ENCODE results near the gene CAMTA1. TPM values are rescaled to one million over a fixed set of nuclear protein-coding genes. Genes with fewer than 3 reads are reported as not detected.

The CAMTA1 gene
- total RNA-seq, 2 donors from 2014 or later = 105 to 113 TPM

DNA sequence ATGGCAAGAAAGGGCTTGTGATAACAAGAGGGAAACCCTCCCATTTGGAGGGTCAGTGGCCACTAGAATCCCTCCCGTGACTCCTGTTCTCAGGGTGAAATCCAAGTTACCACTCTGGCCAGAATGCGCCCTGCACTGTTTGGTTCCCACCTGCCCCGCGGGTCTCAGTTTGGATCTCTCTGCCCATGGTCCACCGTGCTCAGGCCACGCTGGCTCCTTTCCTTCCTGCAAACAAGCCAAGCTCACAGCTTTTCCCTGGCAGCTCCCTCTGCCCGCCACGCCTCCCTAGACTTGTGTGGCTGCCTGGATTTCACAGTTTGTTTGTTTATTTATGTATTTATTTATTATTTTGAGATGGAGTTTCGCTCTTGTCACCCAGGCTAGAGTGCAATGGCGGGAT lies 806.3 kb downstream of the CAMTA1 start:
- Histone ChIP-seq H3K36me3 (no peaks in the 10 kb centered on the region), H3K4me1 (ENCODE audit: control insufficient read depth in 1 of 2, low read depth in 2 of 2) (no peaks in the 10 kb centered on the region), H3K9me3 (no peaks in the 10 kb centered on the region), H3K27me3 (replicated peaks; ENCODE audit: insufficient read depth) (no peaks in the 10 kb centered on the region), H3K4me3 (no peak overlapping the region), H3K27ac (no peak overlapping the region)
- no peak for TF ChIP-seq CTCF (IDR thresholded peaks at IDR 0.05)
- ATAC-seq (ENCODE audit: insufficient number of reproducible peaks, low FRiP score, low read depth) (no peak), DNase-seq (ENCODE audit: low spot score) (no peak)

DNA sequence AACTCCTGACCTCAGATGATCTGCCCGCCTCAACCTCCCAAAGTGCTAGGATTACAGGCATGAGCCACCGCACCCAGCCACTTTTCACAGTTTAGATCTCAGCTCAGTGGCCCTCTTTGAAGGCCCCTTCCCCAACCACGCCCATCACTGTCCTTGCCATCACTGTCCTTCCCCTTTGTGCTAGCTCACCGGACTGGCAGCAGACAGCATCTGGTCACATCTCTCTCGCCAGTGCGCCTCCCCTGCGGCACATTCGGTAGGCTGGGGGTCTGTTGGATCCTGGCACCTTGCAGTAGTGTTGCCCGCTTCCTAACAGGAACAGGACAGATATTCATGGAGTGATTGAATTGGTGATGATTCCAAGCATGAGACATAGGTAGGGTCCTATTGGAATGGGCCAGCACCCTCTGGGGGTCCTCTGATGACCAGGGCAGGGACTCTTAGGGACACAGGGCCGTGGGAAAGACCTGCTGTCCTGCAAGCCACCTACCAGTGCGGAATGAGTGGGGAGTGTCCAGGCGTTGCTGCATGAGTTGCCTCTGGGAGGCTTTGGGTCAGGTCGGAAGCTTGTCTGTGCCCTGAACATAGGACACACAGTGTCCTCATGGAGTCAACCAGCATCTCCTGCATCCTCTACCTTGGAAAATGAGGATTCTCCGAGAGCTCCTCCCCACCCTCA lies 807.0 kb downstream of the CAMTA1 start:
- no peak overlapping the region for H3K4me3 ChIP-seq
- H3K27me3 ChIP-seq (replicated peaks; ENCODE audit: insufficient read depth) = no peaks in the 10 kb centered on the region
- H3K36me3 ChIP-seq = no peaks in the 10 kb centered on the region
- ATAC-seq (ENCODE audit: insufficient number of reproducible peaks, low FRiP score, low read depth) = no peak
- H3K4me1 ChIP-seq (ENCODE audit: control insufficient read depth in 1 of 2, low read depth in 2 of 2) = no peaks in the 10 kb centered on the region
- H3K27ac ChIP-seq = no peak overlapping the region
- H3K9me3 ChIP-seq = no peaks in the 10 kb centered on the region
- TF ChIP-seq CTCF (IDR thresholded peaks at IDR 0.05) = no peak
- DNase-seq (ENCODE audit: low spot score) = no peak

GRCh38 chr1:7594002-7594713 lies 808.9 kb downstream of the CAMTA1 start:
- Histone ChIP-seq H3K27me3 (replicated peaks; ENCODE audit: insufficient read depth) (no peaks in the 10 kb centered on the region), H3K36me3 (no peaks in the 10 kb centered on the region), H3K4me1 (ENCODE audit: control insufficient read depth in 1 of 2, low read depth in 2 of 2) (no peaks in the 10 kb centered on the region), H3K27ac (no peak overlapping the region), H3K4me3 (no peak overlapping the region), H3K9me3 (peaks cover 3% of the 10 kb centered on the region)
- ATAC-seq (ENCODE audit: insufficient number of reproducible peaks, low FRiP score, low read depth) (no peak), DNase-seq (ENCODE audit: low spot score) (no peak)
- no peak for TF ChIP-seq CTCF (IDR thresholded peaks at IDR 0.05)

DNA sequence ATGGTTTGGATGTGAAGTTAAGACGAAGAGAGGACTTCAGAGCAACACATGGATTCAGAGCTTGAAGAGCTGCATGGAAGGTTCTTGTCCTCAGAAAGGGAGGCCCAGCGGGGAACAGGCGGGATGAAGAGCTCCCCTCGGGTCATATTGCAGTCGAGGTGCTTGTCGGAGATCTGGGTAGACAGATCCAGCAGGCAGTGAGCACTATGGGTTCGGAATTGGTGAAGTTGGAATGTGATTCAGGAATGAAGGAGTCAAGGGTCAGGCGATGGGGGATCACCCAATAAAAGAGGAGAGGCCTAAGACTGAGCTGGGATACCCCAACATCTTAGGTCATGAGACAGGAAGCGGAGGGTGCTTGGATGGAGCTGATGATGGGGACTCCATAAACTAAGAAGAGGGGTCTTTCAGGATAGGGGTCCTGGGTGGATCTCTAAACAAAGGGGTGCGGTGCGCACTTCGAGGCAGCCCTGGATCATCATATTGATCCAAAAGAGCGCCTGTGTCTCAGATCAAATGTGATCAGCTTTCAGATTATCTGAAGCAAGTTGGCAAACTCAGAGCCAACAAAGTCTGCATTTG lies 809.6 kb downstream of the CAMTA1 start:
- Histone ChIP-seq H3K4me3 (no peak overlapping the region), H3K9me3 (peaks cover 3% of the 10 kb centered on the region), H3K36me3 (no peaks in the 10 kb centered on the region), H3K27ac (no peak overlapping the region), H3K27me3 (replicated peaks; ENCODE audit: insufficient read depth) (no peaks in the 10 kb centered on the region), H3K4me1 (ENCODE audit: control insufficient read depth in 1 of 2, low read depth in 2 of 2) (no peaks in the 10 kb centered on the region)
- no peak for ATAC-seq (ENCODE audit: insufficient number of reproducible peaks, low FRiP score, low read depth)
- DNase-seq (ENCODE audit: low spot score) = no peak
- TF ChIP-seq CTCF (IDR thresholded peaks at IDR 0.05) = no peak

DNA sequence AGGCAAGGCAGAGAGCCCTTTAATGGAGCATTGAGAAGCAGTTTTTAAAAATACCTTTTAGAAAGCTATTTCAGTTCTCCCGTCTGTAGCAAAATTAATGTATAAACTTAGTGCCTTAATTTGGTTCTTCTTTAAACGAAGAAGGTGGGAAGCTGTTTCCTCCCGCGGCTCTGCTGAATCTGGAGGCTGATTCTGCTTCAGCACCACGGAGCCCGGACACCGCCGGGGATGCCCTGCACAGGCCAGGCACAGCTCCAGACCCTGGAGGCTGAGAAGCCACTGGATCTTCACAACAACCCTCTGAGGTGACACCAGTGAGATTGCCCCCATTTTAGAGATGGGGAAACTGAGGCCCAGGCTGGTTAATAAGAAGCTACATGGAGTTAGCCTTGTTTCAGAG lies 810.1 kb downstream of the CAMTA1 start:
- ATAC-seq (ENCODE audit: insufficient number of reproducible peaks, low FRiP score, low read depth) (no peak), DNase-seq (ENCODE audit: low spot score) (no peak)
- TF ChIP-seq CTCF (IDR thresholded peaks at IDR 0.05) = no peak
- Histone ChIP-seq H3K4me3 (no peak overlapping the region), H3K9me3 (peaks cover 3% of the 10 kb centered on the region), H3K36me3 (no peaks in the 10 kb centered on the region), H3K27me3 (replicated peaks; ENCODE audit: insufficient read depth) (no peaks in the 10 kb centered on the region), H3K4me1 (ENCODE audit: control insufficient read depth in 1 of 2, low read depth in 2 of 2) (no peaks in the 10 kb centered on the region), H3K27ac (no peak overlapping the region)
